Measurements from ENCODE around the gene NR3C2. TPM values are rescaled to one million over a fixed set of nuclear protein-coding genes. Genes with fewer than 3 reads are reported as not detected.

The NR3C2 gene
- total and polyA plus RNA-seq, 2 of the 4 experiments (the other 2 are of a cell fraction): 1.1 to 2.3 TPM

GRCh38 chr4:148333265-148333664 lies 108.9 kb downstream of the NR3C2 start:
- no peak overlapping the region for H2AK5ac ChIP-seq (ENCODE audit: low read depth, low read length)
- DNase-seq (no peak), ATAC-seq (ENCODE audit: low read depth) (no peak)
- no peak overlapping the region for H3K18ac ChIP-seq (ENCODE audit: low read depth, low read length)
- H3K4me1 ChIP-seq (ENCODE audit: control insufficient read depth, insufficient read depth, low read length): no peaks in the 10 kb centered on the region
- dilution Hi-C loops (cut with HindIII; ENCODE audit: low sequenced_read_pairs, unreplicated experiment) (no loop called here), in situ Hi-C loops (cut with MboI; ENCODE audit: low sequenced_read_pairs) (no loop called here), intact Hi-C loops (cut with micrococcal nuclease) (no loop called here)
- H4K8ac ChIP-seq (ENCODE audit: low read depth in 2 of 2, low read length in 2 of 2): no peak overlapping the region
- no peak overlapping the region for H2AFZ ChIP-seq (replicated peaks; ENCODE audit: low read length, poor library complexity)
- no peak overlapping the region for H3K23ac ChIP-seq (ENCODE audit: low read depth, low read length)
- H3K56ac ChIP-seq (ENCODE audit: extremely low read depth, insufficient read depth, low read length): no peak overlapping the region
- H2BK120ac ChIP-seq (ENCODE audit: low read depth, low read length): no peak overlapping the region
- H3K27ac ChIP-seq (ENCODE audit: insufficient read depth, low read length): no peak overlapping the region
- no CpG with 5 or more reads among the region's 1 CpG for WGBS, 2 experiments (ENCODE audit: extremely low coverage in 2 of 2, insufficient read length in 1 of 2)
- BruUV-seq (replicated peaks): no TSS peak
- no peak overlapping the region for H3K14ac ChIP-seq (replicated peaks; ENCODE audit: low read depth, low read length)
- ChIA-PET CTCF (no interaction called here), POLR2A (ENCODE audit: unreplicated experiment) (no interaction called here)
- no peak overlapping the region for H3K4me3 ChIP-seq (ENCODE audit: insufficient read depth, low read depth, low read length)
- H2AK9ac ChIP-seq (replicated peaks; ENCODE audit: low read depth, low read length, poor library complexity): no peak overlapping the region
- H3K79me1 ChIP-seq (ENCODE audit: low read depth in 1 of 2, low read length in 2 of 2): no peaks in the 10 kb centered on the region
- no peaks in the 10 kb centered on the region for H3K36me3 ChIP-seq (ENCODE audit: control insufficient read depth, insufficient read depth, low read length)
- H4K91ac ChIP-seq (ENCODE audit: insufficient read depth, low read depth, low read length): no peak overlapping the region
- no peaks in the 10 kb centered on the region for H3K27me3 ChIP-seq (ENCODE audit: control insufficient read depth, insufficient read depth, low read length)
- no peak overlapping the region for H2BK20ac ChIP-seq (ENCODE audit: low read depth, low read length)
- H4K20me1 ChIP-seq (ENCODE audit: insufficient read depth, low read length): no peaks in the 10 kb centered on the region
- H3K9me1 ChIP-seq (ENCODE audit: insufficient read depth, low read length): no peaks in the 10 kb centered on the region
- no peak overlapping the region for H4K5ac ChIP-seq (ENCODE audit: low read depth, low read length)
- no peaks in the 10 kb centered on the region for H3K9me3 ChIP-seq (ENCODE audit: control insufficient read depth, insufficient read depth, low read length)
- H3K4me2 ChIP-seq (ENCODE audit: low read depth, low read length): no peak overlapping the region
- no peak overlapping the region for H2BK15ac ChIP-seq (ENCODE audit: low read depth, low read length)
- H3K4ac ChIP-seq (ENCODE audit: low read depth, low read length): no peak overlapping the region
- no peak overlapping the region for H3K9ac ChIP-seq (ENCODE audit: low read depth, low read length)
- H2BK5ac ChIP-seq (ENCODE audit: low read depth, low read length, poor library complexity, severe bottlenecking): no peak overlapping the region
- TF ChIP-seq CTCF (conservative IDR thresholded peaks at IDR 0.05; ENCODE audit: low read depth, low read length) (no peak), POLR2A (IDR thresholded peaks at IDR 0.05; ENCODE audit: low read depth, low read length) (no peak), NFE2L2 (IDR thresholded peaks at IDR 0.05; ENCODE audit: low read depth, low read length) (no peak), USF2 (IDR thresholded peaks at IDR 0.05; ENCODE audit: low read depth, low read length) (no peak), MXI1 (IDR thresholded peaks at IDR 0.05; ENCODE audit: borderline replicate concordance, low read depth, low read length) (no peak), RFX5 (IDR thresholded peaks at IDR 0.05; ENCODE audit: low read depth, low read length) (no peak), BHLHE40 (IDR thresholded peaks at IDR 0.05; ENCODE audit: low read depth, low read length) (no peak), RCOR1 (IDR thresholded peaks at IDR 0.05; ENCODE audit: insufficient replicate concordance, low read length) (no peak), ELK1 (IDR thresholded peaks at IDR 0.05; ENCODE audit: borderline replicate concordance, low read depth, low read length) (no peak), CEBPB (IDR thresholded peaks at IDR 0.05; ENCODE audit: low read depth, low read length) (no peak), FOS (IDR thresholded peaks at IDR 0.05; ENCODE audit: low read depth, low read length) (no peak), SMC3 (IDR thresholded peaks at IDR 0.05; ENCODE audit: low read depth, low read length) (no peak), RAD21 (IDR thresholded peaks at IDR 0.05; ENCODE audit: low read length) (no peak), MAZ (IDR thresholded peaks at IDR 0.05; ENCODE audit: borderline replicate concordance, low read depth, low read length) (no peak), CHD1 (IDR thresholded peaks at IDR 0.05; ENCODE audit: low read depth, low read length) (no peak), MAFK (IDR thresholded peaks at IDR 0.05; ENCODE audit: low read depth, low read length) (no peak)

Data from IMR-90 (cell line).